RKO (cell line): ENCODE results near the gene CTBP1.
"Not testable (repeated sequence)": the region's sequence is repeated elsewhere in the genome, so short reads cannot be mapped to it uniquely, and the experiment has no call there.

Experiments
- DNase-seq: peaks from one replicate; pipeline ENCODE4 v3.0.0-alpha.2; 2016; ENCODE audit warnings: low spot score

Gene CTBP1

DNA sequence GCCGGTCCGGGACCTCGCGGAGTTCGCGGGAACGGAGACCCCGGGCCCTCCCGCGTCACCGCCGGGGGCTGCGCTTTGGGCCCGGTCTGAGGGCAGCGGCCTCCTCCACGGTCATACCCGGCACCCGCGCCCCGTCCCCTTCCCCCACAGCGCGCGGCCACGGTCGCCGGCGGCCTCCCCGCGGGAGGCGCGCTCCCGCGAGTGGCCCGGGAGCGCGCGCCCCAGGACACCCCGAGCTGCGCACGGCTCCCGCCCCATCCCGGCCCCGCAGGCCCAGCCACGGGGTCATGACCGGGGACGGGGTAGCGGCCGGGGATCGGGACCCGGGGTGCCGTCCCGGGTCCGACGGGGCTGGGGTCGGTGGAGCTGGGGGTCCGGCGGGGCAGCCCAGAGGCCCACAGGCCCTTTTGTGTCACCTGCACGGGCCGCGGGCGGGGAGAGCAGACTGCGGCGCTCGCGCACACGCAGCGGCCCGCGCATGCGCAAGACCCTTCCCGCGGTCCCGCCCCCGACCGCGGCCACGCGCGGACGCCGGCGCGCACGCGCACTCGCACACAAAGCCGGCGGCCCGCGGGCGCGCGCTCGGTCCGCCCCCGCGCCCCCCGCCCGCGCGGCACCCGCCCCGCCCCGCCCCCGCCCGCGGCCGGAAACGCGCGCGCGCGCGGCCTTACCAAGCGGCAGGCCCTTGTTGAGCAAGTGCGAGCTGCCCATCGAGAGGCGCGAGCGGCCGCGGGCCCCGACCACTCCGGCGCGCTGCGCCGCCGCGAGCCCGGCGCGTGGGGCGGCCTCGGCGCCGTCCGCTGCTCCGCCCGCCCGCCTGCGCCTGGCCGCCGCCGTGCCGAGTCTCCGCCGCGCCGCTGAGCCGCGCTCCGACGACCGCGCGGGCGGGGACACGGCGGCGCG lies at the start of gene CTBP1:
TSS of gene CTBP1 (minus strand) at position 886 of the 903 bp plus-strand sequence. CDS start 7,799 bp downstream, outside the sequence.
- DNase-seq: peak; percentile 81

DNA sequence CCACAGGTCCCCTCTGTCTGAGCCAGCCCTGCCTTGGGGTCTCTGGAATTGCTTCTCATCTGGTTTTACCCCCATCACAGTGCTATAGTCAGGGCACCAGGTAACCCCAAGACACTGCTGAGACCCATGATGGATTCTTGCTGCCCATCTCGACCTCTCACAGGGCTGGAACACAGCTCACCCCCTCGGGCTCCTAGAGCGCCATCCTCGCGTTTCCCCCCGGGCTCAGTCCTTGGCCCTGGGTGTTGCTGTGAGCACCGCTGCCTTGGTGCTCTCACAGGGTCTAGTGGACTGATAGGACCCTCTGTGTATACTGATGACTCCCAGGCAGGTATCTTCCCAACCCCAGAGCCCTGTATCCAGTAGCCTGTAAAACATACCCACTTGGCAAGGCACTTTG lies 49.5 kb upstream of the CTBP1 start:
- no peak for DNase-seq

DNA sequence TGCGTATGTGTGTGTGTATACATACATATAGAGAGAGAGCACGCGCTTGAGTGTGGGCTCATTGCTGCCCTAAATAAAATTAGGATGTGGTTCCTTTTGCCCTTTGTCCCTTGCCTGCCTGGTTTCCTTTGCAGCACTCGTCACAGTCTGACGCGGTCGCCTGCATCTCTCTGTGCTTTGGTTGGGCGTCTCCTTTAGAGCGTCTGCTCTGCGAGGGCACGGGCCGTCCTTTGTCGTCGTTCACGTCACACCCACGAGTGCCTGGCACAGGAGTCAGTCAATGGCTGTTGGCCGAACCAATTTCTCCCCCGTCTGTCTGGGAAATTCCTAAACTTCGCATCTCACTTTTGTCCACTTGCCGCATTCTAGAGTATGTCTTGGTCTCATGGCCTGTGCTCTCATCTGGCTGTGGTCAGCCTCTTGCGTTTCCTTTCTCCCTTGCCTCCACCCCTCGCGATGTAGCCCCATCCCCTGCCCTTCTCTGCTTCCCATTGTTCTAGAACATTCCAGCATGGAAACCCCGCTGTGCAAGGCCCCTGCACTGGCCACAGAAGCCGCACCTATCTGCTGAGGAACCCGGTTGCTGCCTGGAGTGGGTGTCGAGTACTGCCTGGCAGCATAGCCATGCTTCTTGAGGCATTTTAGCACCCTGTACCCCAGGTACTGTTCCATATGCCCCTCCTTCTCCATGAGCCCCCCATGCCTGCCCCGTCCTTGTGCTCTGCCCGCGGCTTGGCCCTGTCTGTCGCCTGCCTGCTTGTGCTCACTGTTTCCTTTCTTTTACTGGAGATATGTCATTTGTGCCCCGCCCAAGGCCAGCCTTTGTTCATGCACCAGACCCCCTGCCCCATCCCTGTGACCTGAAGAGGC lies 48.8 kb upstream of the CTBP1 start:
- no peak for DNase-seq

GRCh38 chr4:1297023-1297395 lies 48.1 kb upstream of the CTBP1 start:
- no peak for DNase-seq

- DNase-seq: no peak
Measured at GRCh38 chr4:1296324-1297022, 47.5 kb upstream of the CTBP1 start.

DNA sequence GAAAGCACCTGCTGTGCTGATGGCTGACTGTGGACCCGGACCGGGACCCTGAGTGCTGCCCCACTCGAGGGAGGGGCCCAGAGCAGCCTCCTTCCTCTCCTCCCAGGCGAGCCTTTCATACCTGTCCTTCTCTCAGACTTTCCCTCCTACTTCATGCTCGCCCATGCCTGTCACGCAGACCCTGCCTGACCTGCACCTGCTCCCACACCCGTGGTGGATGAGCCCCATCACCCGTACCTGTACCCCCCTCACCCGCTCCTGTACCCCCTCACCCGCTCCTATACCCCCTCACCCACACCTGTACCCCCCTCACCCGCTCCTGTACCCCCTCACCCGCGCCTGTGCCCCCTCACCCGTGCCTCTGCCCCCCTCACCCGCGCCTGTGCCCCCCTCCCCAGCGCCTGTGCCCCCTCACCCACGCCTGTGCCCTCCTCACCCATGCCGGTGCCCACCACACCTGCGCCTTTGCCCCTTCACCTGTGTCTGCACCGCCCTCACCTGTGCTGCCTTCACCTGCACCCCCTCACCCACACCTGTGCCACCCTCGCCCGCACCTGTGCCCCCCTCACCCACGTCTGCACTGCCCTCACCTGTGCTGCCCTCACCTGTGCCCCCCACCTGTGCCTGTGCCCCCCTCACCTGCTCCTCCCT lies 46.6 kb upstream of the CTBP1 start:
- DNase-seq: no peak

DNA sequence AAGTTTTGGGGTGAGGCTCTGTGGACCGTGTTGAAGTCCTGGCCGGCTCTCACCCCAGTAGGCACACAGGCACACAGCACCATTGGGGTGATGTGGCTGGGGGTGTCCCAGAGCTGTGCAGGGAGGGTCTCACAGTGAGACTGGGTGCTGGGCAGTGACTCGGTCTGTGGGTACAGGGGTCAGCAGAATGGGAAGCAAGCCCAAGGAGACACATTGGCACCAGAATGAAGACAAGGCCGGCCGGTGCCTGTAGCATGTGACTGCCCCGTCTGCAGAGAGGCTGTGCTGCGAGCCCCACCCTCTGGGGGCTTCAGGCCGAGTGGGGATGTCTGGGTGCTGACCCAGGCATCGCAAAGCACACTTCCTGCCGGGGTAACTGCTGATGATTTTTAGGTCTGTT lies 46.0 kb upstream of the CTBP1 start:
- no peak for DNase-seq

DNA sequence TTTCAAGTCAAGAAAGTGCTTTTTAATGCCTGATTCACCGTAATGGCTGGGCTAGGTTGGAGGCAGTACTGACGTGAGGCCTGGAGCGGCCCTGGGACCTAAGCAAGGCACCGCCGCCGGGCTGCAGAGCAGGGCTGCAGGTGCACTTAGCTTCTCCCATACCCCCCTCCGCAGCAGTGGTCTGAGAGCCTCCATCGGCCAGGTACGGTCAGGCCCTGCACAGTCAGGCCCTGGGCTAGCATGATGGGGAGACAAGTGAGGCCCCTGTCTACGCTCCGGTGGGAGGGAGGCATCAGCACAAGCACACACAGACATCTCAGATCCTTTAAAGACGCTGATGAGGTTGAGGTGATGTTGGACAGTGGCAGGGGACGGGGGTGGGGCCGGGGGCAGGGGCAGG lies 45.5 kb upstream of the CTBP1 start:
- no peak for DNase-seq

DNA sequence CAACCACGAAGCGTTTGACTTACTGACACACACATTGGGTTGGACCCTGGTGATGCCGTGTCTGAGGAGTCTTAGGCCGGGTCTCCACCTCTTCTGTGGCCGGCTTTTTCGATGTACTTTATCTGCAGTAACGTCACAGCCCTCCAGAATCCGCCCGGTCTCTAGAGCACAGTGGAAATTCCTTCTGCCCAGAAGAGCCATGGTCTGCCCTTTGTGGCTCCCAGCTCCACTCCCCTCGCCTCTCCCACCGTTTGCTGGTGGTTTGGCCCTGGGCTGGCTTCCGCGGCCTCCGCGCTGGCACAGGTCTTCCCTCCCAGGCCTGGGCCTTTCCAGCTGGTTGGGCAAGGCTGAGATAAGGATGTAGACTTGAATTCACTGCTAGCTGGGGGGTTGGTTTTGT lies 45.1 kb upstream of the CTBP1 start:
- no peak for DNase-seq

DNA sequence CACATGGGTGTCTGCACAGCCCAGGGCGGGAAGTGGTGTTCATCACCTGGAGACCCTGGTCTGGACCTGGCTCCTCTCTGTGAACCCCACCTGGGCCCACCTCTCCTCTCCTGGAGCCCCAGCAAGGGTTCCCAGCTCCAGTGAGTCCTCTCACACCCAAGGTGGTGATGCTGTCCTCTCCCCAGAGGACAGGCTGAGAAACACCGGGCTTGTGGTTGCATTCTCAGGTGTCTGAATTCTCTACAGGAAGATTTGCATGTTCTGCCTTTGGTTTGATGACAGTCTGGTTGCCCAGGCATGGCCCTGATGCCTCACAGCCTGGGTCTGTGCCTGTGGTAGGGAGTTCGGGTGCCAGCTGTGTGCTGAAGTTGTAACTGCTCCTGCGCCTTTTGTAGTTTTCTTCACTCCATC lies 44.6 kb upstream of the CTBP1 start:
- DNase-seq: no peak

GRCh38 chr4:1292703-1293011 lies 43.7 kb upstream of the CTBP1 start:
- not testable (repeated sequence) for DNase-seq

DNA sequence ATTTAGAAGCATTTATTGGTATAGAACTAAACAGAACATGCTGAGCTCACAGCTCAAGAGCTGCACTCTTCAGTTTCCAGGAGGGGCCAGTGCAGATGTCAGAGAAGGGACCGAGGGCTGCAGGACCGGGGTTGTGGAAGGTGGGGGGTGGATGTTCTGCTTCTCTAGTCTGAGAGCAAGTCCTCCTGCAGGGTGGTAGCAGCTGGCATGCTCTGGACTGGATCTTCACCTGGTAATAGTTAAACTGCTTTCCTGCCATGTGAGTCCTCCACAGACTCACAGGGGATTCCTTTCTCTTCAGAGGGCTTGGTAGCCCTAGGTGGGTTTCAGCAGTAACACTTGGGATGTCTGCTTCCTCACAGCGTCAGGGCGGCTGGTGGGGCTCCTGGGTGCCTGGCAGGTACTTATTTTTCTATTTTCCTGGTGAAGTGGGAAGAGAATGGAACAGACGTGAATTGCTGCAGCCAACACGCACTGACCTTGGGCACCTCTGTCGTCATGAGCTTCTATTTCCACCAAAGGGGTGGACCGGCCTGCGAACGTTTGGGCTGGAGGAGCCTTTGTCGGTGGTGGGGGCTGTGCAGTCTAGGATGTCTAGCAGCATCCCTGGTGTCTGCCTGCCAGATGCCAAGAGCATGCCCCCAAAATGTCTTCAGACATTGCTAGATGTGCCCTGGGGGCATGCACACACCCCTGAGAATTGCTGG lies 43.2 kb upstream of the CTBP1 start:
- no peak for DNase-seq

GRCh38 chr4:1291091-1291490 lies 42.2 kb upstream of the CTBP1 start:
- no peak for DNase-seq

DNA sequence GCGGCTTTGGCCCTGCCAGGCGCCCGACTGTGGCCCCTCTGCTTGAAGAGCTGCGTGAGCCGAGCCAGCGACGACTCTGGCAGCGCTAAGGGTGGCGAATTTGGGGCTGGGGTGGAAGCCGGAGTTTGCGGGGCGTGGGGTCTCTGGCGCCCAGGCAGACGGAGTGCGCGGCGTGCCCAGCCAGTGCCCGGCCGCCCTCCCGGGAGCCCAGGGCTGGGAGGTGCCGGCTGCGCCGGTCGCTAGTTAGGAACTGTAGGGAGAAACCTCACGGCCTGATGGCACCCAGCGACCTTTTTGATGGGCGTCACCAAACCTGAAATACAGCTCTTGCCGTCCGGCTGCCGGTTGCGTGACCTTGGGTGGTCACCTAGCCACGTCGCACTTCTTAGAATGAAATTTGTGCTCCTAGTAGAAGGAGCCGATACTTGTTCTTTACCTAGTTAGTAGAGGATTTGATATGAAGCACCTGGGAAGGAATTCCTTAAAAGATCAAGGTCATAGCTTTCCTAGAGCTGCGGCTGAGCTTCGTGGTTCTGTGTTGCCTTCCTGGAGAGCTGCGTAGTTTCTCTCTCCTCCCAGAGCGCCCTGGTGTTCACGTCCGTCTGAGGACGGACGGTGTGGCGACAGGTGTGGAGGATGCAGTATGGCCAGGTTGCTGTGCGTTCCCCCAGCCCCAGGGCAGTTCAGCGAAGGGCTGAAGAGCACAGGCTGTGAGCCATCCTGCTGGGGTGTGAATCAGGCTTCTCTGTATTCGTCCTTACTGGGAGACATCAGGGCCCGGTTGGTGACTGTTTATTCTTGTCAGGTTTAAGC lies 41.4 kb upstream of the CTBP1 start:
- peak; percentile 66 for DNase-seq

DNA sequence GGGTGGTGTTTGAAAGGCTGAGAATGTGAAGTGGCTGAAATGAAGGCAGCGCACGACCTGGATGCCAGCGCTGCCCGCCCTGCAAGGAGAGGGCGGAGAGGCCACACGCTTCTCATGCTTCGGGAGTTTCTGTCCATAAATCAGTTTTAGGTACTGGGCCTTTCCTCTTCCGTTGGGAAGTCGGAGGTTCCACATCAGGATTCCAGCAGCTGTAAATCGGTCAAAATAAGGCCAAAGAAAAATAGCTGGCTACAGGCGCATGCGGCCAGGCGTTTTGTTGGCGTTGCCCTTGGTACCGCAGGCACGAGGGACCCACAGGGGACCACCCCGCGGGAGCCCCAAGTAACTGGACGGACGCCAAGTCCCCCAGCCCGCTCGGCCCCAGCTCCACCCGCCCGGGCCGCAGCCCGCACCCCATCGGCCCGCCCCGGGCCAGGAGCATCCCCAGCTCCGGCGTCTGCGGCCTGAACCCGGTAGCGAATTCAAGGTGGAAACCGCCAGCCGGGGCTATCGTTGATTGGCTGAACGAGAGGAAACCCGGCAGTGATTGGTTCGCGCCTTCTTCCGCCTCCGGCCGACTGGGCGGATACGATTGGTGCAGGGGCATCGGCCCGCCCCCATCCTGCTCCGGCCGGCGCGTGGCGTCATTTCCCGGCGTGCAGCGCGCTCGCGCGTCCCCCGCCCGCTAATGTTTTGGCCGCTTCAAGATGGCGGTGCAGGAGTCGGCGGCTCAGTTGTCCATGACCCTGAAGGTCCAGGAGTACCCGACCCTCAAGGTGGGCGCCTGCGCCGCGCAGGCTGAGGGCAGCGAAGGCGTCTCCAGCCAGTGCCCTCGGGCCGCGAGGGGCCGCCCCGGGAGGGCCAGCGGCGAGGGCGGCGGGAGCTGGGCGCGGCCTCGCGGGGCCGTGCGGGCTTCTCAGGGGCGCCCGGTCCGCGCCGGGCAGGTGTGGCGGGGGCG lies 40.6 kb upstream of the CTBP1 start, which contains the start of gene MAEA:
TSS of gene MAEA (plus strand) at position 685 of the 958 bp plus-strand sequence. CDS start at position 708, 23 bp downstream.
- DNase-seq: peak; percentile 97

- DNase-seq: no peak
Measured at GRCh38 chr4:1288786-1289185, 39.9 kb upstream of the CTBP1 start.

DNA sequence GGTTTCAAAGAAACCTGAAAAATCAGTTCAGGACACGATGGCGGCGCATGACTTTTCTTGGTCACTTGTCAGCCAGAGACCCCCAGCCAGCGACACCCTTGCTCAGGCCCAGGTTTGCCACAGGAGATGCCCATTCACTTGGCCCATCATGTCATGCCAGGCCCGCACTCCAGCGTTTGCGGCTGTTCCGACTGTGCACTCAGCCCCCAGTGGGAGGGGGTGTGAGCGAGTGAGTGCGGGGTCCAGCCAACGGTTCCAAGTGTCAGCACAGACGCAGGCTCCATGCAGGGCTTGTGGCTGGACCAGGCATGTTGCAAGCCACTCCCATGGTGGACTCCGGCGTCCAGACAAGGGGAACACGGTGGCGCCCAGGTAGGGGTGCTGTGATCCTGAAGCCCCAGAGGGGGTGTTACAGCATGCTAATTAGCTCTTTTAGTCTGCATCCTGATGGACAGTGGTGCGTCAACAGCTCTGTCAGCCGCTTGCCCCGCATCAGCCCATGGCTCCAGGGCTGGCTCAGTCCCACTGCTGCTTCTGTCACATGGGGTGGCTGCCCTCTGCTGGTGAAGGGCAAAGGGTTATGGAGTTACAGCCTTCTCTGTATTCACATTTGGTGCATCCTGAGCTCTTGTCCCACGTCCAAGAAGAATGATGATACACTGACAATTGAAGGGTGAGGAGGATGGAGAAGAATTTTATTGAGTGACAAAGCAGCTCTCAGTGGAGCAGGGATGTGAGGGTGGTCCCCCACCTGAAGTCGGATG lies 37.0 kb upstream of the CTBP1 start:
- DNase-seq: peak; percentile 40

DNA sequence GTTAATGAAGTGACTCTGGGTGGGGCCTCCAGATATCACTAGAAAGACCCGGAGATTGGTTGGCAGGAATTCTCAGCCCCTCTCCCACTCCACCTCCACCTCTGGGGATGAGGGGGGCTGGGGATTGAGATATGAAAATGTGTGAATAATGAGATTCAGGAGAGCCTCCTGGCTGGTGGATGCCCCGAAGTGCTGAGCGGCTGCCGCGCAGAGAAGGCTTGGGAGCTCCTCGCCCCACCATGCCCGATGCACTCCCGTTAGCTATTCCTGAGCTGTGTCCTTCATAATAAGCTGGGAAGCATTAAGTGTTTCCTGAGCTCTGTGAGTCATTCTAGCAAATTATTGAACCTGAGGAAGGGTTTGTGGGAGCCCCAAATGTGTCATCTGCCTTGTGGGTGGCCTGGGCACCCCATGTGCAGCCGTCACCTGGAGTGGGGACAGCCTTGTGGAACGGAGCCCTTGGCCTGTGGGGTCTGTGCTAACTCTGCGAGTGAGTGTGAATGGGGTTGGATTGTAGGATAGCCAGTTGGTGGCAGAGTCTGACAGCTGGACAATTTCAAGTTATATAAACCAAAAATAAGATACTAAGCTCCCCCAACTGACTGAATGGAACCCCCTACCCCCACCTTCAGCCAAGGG lies 36.3 kb upstream of the CTBP1 start:
- no peak for DNase-seq
